MM.1S (cell line): ENCODE measurements around the gene C13orf46.

Experiments
- DNase-seq: peaks from one replicate; pipeline ENCODE4 v3.0.0-alpha.2; 2015
- H2AFZ ChIP-seq: fragments of 300-600 bp; sonication (generic); 2 replicates; pipeline ENCODE4 v1.6.0; 2016; ENCODE audit warnings: antibody characterized with exemption, low read length
- H3F3A ChIP-seq: fragments of 300-600 bp; sonication (generic); 2 replicates; pipeline ENCODE4 v1.6.1; 2016; ENCODE audit warnings: mild to moderate bottlenecking, antibody characterized with exemption, low read length, moderate library complexity, mixed read lengths; ENCODE audit not compliant: insufficient read depth
- H3K27ac ChIP-seq: fragments of 300-600 bp; sonication (generic); 2 replicates; pipeline ENCODE4 v1.5.1; 2016; ENCODE audit warnings: mild to moderate bottlenecking, low read length
- H3K27me3 ChIP-seq: fragments of 300-600 bp; sonication (generic); replicated peaks from 2 replicates; pipeline ENCODE4 v1.6.0; 2016; ENCODE audit warnings: low read length; ENCODE audit not compliant: insufficient read depth
- H3K36me3 ChIP-seq: fragments of 300-600 bp; sonication (generic); replicated peaks from 2 replicates; pipeline ENCODE4 v1.6.1; 2016; ENCODE audit warnings: mild to moderate bottlenecking, low read length, mixed read lengths; ENCODE audit not compliant: insufficient read depth
- H3K4me1 ChIP-seq: fragments of 300-600 bp; sonication (generic); 2 replicates; pipeline ENCODE4 v1.6.1; 2016; ENCODE audit warnings: low read length, mixed read lengths
- H3K4me2 ChIP-seq: fragments of 300-600 bp; sonication (generic); 2 replicates; pipeline ENCODE4 v1.6.0; 2016; ENCODE audit warnings: low read depth, low read length
- H3K4me3 ChIP-seq: fragments of 300-600 bp; sonication (generic); 2 replicates; pipeline ENCODE4 v1.5.1; 2016; ENCODE audit warnings: low read length, mixed read lengths
- H3K79me2 ChIP-seq: fragments of 300-600 bp; sonication (generic); 2 replicates; pipeline ENCODE4 v1.6.1; 2016; ENCODE audit warnings: mixed run types, low read length, mixed read lengths
- H3K9ac ChIP-seq: fragments of 300-600 bp; sonication (generic); 2 replicates; pipeline ENCODE4 v1.6.1; 2016; ENCODE audit warnings: low read length, mixed read lengths
- H3K9me2 ChIP-seq: fragments of 300-600 bp; sonication (generic); replicated peaks from 2 replicates; pipeline ENCODE4 v1.6.1; 2016; ENCODE audit warnings: mild to moderate bottlenecking, low read length, mixed read lengths; ENCODE audit not compliant: insufficient read depth
- H3K9me3 ChIP-seq: fragments of 300-600 bp; sonication (generic); replicated peaks from 2 replicates; pipeline ENCODE4 v1.6.1; 2016; ENCODE audit warnings: mild to moderate bottlenecking, low read length, mixed read lengths; ENCODE audit not compliant: insufficient read depth
- H4K20me1 ChIP-seq: fragments of 300-600 bp; sonication (generic); 2 replicates; pipeline ENCODE4 v1.6.1; 2016; ENCODE audit warnings: mild to moderate bottlenecking, low read length, moderate library complexity, mixed read lengths; ENCODE audit not compliant: insufficient read depth
- CTCF ChIP-seq: fragments of 300-600 bp; sonication (generic); IDR thresholded peaks from 2 replicates; pipeline ENCODE4 v1.5.1; 2016; ENCODE audit warnings: antibody characterized with exemption, low read length, mixed read lengths
- EZH2 ChIP-seq: fragments of 300-600 bp; sonication (generic); optimal IDR thresholded peaks from 2 replicates; pipeline ENCODE3; 2017; ENCODE audit warnings: low read depth, mild to moderate bottlenecking, antibody characterized with exemption, low read length, mixed read lengths
- EZH2phosphoT487 ChIP-seq: fragments of 300-600 bp; sonication (generic); IDR thresholded peaks from 2 replicates; pipeline ENCODE4 v1.6.1; 2018; ENCODE audit warnings: antibody characterized with exemption, low read length

The C13orf46 gene

GRCh38 chr13:113965968-113966884, 7.7 kb downstream of the C13orf46 start:
- H3K9ac ChIP-seq, result no peak overlapping the region
- H3K4me1 ChIP-seq, result no peaks in the 10 kb centered on the region
- no peaks in the 10 kb centered on the region for H4K20me1 ChIP-seq
- H3K4me3 ChIP-seq, result no peak overlapping the region
- no peaks in the 10 kb centered on the region for H3K36me3 ChIP-seq
- no peak for TF ChIP-seq EZH2phosphoT487
- TF ChIP-seq CTCF, result no peak
- TF ChIP-seq EZH2, result no peak
- no peaks in the 10 kb centered on the region for H3K9me2 ChIP-seq
- no peaks in the 10 kb centered on the region for H3F3A ChIP-seq
- H3K79me2 ChIP-seq, result no peaks in the 10 kb centered on the region
- no peaks in the 10 kb centered on the region for H3K27me3 ChIP-seq
- H2AFZ ChIP-seq, result no peak overlapping the region
- H3K9me3 ChIP-seq, result no peaks in the 10 kb centered on the region
- H3K27ac ChIP-seq, result no peak overlapping the region
- DNase-seq, result no peak
- no peak overlapping the region for H3K4me2 ChIP-seq

GRCh38 chr13:113965383-113965874, 8.4 kb downstream of the C13orf46 start:
- Histone ChIP-seq H3K9me3 (no peaks in the 10 kb centered on the region), H3K9me2 (no peaks in the 10 kb centered on the region), H3K36me3 (no peaks in the 10 kb centered on the region), H3K79me2 (no peaks in the 10 kb centered on the region), H2AFZ (no peak overlapping the region), H3K4me1 (no peaks in the 10 kb centered on the region), H3F3A (no peaks in the 10 kb centered on the region), H4K20me1 (no peaks in the 10 kb centered on the region), H3K27ac (no peak overlapping the region), H3K4me2 (no peak overlapping the region), H3K9ac (no peak overlapping the region), H3K27me3 (no peaks in the 10 kb centered on the region), H3K4me3 (no peak overlapping the region)
- TF ChIP-seq EZH2, result no peak
- DNase-seq, result no peak

- DNase-seq, result no peak
- no peaks in the 10 kb centered on the region for H3K9me2 ChIP-seq
- H3K9me3 ChIP-seq, result no peaks in the 10 kb centered on the region
- H3K36me3 ChIP-seq, result no peaks in the 10 kb centered on the region
- no peak overlapping the region for H3K9ac ChIP-seq
- no peaks in the 10 kb centered on the region for H3K4me1 ChIP-seq
- TF ChIP-seq CTCF (no peak), EZH2 (no peak), EZH2phosphoT487 (no peak)
- H2AFZ ChIP-seq, result no peak overlapping the region
- no peaks in the 10 kb centered on the region for H3F3A ChIP-seq
- H3K4me3 ChIP-seq, result no peak overlapping the region
- no peaks in the 10 kb centered on the region for H3K27me3 ChIP-seq
- H3K79me2 ChIP-seq, result no peaks in the 10 kb centered on the region
- no peak overlapping the region for H3K27ac ChIP-seq
- no peak overlapping the region for H3K4me2 ChIP-seq
- H4K20me1 ChIP-seq, result no peaks in the 10 kb centered on the region
These were observed 9.5 kb downstream of the C13orf46 start for GRCh38 chr13:113964251-113964995.
